Esophagus mucosa (tissue), 1 donor: ENCODE measurements around the gene S100A1. TPM values are rescaled to one million over a fixed set of nuclear protein-coding genes. Genes with fewer than 3 reads are reported as not detected.
"Not testable (repeated sequence)": the region's sequence is repeated elsewhere in the genome, so short reads cannot be mapped to it uniquely, and the experiment has no call there.

ENCODE experiments used
- ATAC-seq: fragments of 200-7000 bp; cut with Tn5 transposase; one replicate; pipeline ENCODE4 v1.9.1; 2020
- total RNA-seq: library from RNA; stranded (reverse); gene quantifications from one replicate; pipeline ENCODE4 v1.2.4, GENCODE V29; 2023
- donor health status: DM: yes; HTN: yes; CAD: no.

The S100A1 gene
- total RNA-seq, 1 donor from 2014 or later = 0.44 TPM

GRCh38 chr1:153658400-153659174, 30.4 kb downstream of the S100A1 start, which contains the start of gene SNAPIN:
Gene SNAPIN (plus strand): TSS chr1:153658703. CDS start chr1:153658744, 41 bp downstream.
- ATAC-seq = peak; percentile 94

GRCh38 chr1:153659175-153659534, 30.9 kb downstream of the S100A1 start:
- ATAC-seq = peak; percentile 1

- ATAC-seq = no peak
Measured at GRCh38 chr1:153659656-153660055, 31.4 kb downstream of the S100A1 start.

- ATAC-seq = no peak
Measured at GRCh38 chr1:153661111-153661708, 33.0 kb downstream of the S100A1 start.

- no peak for ATAC-seq
Measured at GRCh38 chr1:153662269-153662668, 34.0 kb downstream of the S100A1 start.

- no peak for ATAC-seq
Measured at GRCh38 chr1:153663211-153663610, 35.0 kb downstream of the S100A1 start.

GRCh38 chr1:153667439-153667838, 39.2 kb downstream of the S100A1 start:
- ATAC-seq = no peak

GRCh38 chr1:153668672-153669071, 40.4 kb downstream of the S100A1 start:
- ATAC-seq = not testable (repeated sequence)

- no peak for ATAC-seq
Measured at GRCh38 chr1:153669606-153670005, 41.4 kb downstream of the S100A1 start.

- peak; percentile 15 for ATAC-seq
Measured at GRCh38 chr1:153670257-153670858, 42.1 kb downstream of the S100A1 start.

- ATAC-seq = peak; percentile 97
Measured at GRCh38 chr1:153670859-153671627, 42.8 kb downstream of the S100A1 start, which contains the start of gene ILF2. Gene ILF2 (minus strand): TSS chr1:153670993. CDS start chr1:153670922, 71 bp downstream.

- not testable (repeated sequence) for ATAC-seq
Measured at GRCh38 chr1:153671628-153672353, 43.6 kb downstream of the S100A1 start.

GRCh38 chr1:153673511-153673910, 45.3 kb downstream of the S100A1 start:
- no peak for ATAC-seq

GRCh38 chr1:153677718-153678518, 49.7 kb downstream of the S100A1 start:
- peak; percentile 29 for ATAC-seq

- peak; percentile 53 for ATAC-seq
Measured at GRCh38 chr1:153678519-153679336, 50.5 kb downstream of the S100A1 start, which contains the start of gene NPR1. Gene NPR1 (plus strand): TSS chr1:153678688. CDS start chr1:153679109, 421 bp downstream.

- ATAC-seq = peak; percentile 35
Measured at GRCh38 chr1:153679337-153680119, 51.3 kb downstream of the S100A1 start.

GRCh38 chr1:153680120-153680403, 51.8 kb downstream of the S100A1 start:
- ATAC-seq = no peak
